OCI-LY7 (cell line): ENCODE measurements around the gene AREL1.

ENCODE experiments used
- CTCF ChIP-seq: fragments of 200-600 bp; sonication (generic); conservative IDR thresholded peaks from 2 replicates; pipeline ENCODE4 v1.5.1; 2014; ENCODE audit warnings: mild to moderate bottlenecking, antibody characterized with exemption, low read length, moderate library complexity, mixed read lengths
- EZH2phosphoT487 ChIP-seq: fragments of 200-600 bp; sonication (generic); IDR thresholded peaks from 2 replicates; pipeline ENCODE4 v1.6.1; 2018; ENCODE audit warnings: low read depth, borderline replicate concordance, mild to moderate bottlenecking, mixed run types, antibody characterized with exemption, low read length, moderate library complexity, mixed read lengths

- no peak for TF ChIP-seq CTCF
- no peak for TF ChIP-seq EZH2phosphoT487
Measured at GRCh38 chr14:74652541-74652940, 60.3 kb downstream of the AREL1 start.
